ENCODE results near the gene CCDC167. TPM values are rescaled to one million over a fixed set of nuclear protein-coding genes. Genes with fewer than 3 reads are reported as not detected.

The CCDC167 gene
- total RNA-seq, 1 donor, result 12.5 TPM

GRCh38 chr6:37516920-37517405 is 17.3 kb upstream of the CCDC167 start:
- TF ChIP-seq CTCF (IDR thresholded peaks at IDR 0.05; ENCODE audit: insufficient read depth, low read depth, low read length), result no peak
- no peak overlapping the region for H3K4me3 ChIP-seq (ENCODE audit: low read depth, low read length)
- DNase-seq (ENCODE audit: low read depth), result no peak

GRCh38 chr6:37516076-37516919 is 16.6 kb upstream of the CCDC167 start:
- DNase-seq (ENCODE audit: low read depth), result no peak
- no peak for TF ChIP-seq CTCF (IDR thresholded peaks at IDR 0.05; ENCODE audit: insufficient read depth, low read depth, low read length)
- no peak overlapping the region for H3K4me3 ChIP-seq (ENCODE audit: low read depth, low read length)

GRCh38 chr6:37515712-37516075 is 16.0 kb upstream of the CCDC167 start:
- H3K4me3 ChIP-seq (ENCODE audit: low read depth, low read length), result no peak overlapping the region
- TF ChIP-seq CTCF (IDR thresholded peaks at IDR 0.05; ENCODE audit: insufficient read depth, low read depth, low read length), result no peak
- no peak for DNase-seq (ENCODE audit: low read depth)

- no peak overlapping the region for H3K4me3 ChIP-seq (ENCODE audit: low read depth, low read length)
- DNase-seq (ENCODE audit: low read depth), result no peak
- no peak for TF ChIP-seq CTCF (IDR thresholded peaks at IDR 0.05; ENCODE audit: insufficient read depth, low read depth, low read length)
Measured at GRCh38 chr6:37514837-37515236, 15.1 kb upstream of the CCDC167 start.

- DNase-seq (ENCODE audit: low read depth), result no peak
- no peak for TF ChIP-seq CTCF (IDR thresholded peaks at IDR 0.05; ENCODE audit: insufficient read depth, low read depth, low read length)
- no peak overlapping the region for H3K4me3 ChIP-seq (ENCODE audit: low read depth, low read length)
Measured at GRCh38 chr6:37514321-37514771, 14.7 kb upstream of the CCDC167 start.

GRCh38 chr6:37513576-37513975 is 13.9 kb upstream of the CCDC167 start:
- no peak overlapping the region for H3K4me3 ChIP-seq (ENCODE audit: low read depth, low read length)
- no peak for DNase-seq (ENCODE audit: low read depth)
- TF ChIP-seq CTCF (IDR thresholded peaks at IDR 0.05; ENCODE audit: insufficient read depth, low read depth, low read length), result no peak
